Keratinocyte (primary cell): ENCODE data around the gene ZNF878. TPM values are rescaled to one million over a fixed set of nuclear protein-coding genes. Genes with fewer than 3 reads are reported as not detected.

Experiments used
- DNase-seq: peaks from one replicate; pipeline ENCODE4 v3.0.0-alpha.2; 2011; ENCODE audit warnings: low read depth, missing footprints, low spot score
- FAIRE-seq: peaks from 2 replicates; lab custom pipeline; 2011; peaks lifted over from hg19 to GRCh38; lab: Jason Lieb, UNC
- H2AFZ ChIP-seq: 2 replicates; pipeline ENCODE4 v1.6.0; 2012; ENCODE audit warnings: low read length, control low read depth, inconsistent platforms; ENCODE audit not compliant: control insufficient read depth
- H3K27ac ChIP-seq: 2 replicates; pipeline ENCODE4 v1.5.1; 2011; ENCODE audit warnings: low read length; ENCODE audit not compliant: control insufficient read depth, insufficient read depth
- H3K27me3 ChIP-seq: 3 replicates; pipeline ENCODE4 v1.6.0; 2011; ENCODE audit warnings: low read length; ENCODE audit not compliant: control insufficient read depth, insufficient read depth; ENCODE audit errors: extremely low read depth
- H3K36me3 ChIP-seq, 2 experiments: 2 replicates in 1 of 2; 3 replicates in 1 of 2; pipeline ENCODE4 v1.5.1; 2011; ENCODE audit warnings: low read length in 2 of 2, mild to moderate bottlenecking in 1 of 2; ENCODE audit not compliant: control insufficient read depth in 2 of 2, insufficient read depth in 2 of 2; ENCODE audit errors: extremely low read depth in 1 of 2
- H3K4me1 ChIP-seq: 3 replicates; pipeline ENCODE4 v1.5.1; 2011; ENCODE audit warnings: low read length; ENCODE audit not compliant: control insufficient read depth, insufficient read depth; ENCODE audit errors: extremely low read depth
- H3K4me2 ChIP-seq: 3 replicates; pipeline ENCODE4 v1.6.0; 2011; ENCODE audit warnings: low read depth, low read length; ENCODE audit not compliant: control insufficient read depth, insufficient read depth; ENCODE audit errors: extremely low read depth
- H3K4me3 ChIP-seq, 3 experiments: fragments of 200-600 bp in 1 of 3; sonication (generic) in 1 of 3; 2 replicates in 2 of 3; 3 replicates in 1 of 3; pipeline ENCODE4 v1.5.1; 2011 to 2016; ENCODE audit warnings: low read length in 3 of 3, mild to moderate bottlenecking in 3 of 3, control low read depth in 2 of 3, inconsistent platforms in 1 of 3, low read depth in 1 of 3, mixed read lengths in 1 of 3, mixed run types in 1 of 3, moderate library complexity in 1 of 3; ENCODE audit not compliant: control insufficient read depth in 2 of 3, insufficient read depth in 2 of 3; ENCODE audit errors: extremely low read depth in 1 of 3
- H3K79me2 ChIP-seq: 2 replicates; pipeline ENCODE4 v1.6.0; 2012; ENCODE audit warnings: low read length; ENCODE audit not compliant: control insufficient read depth, insufficient read depth
- H3K9ac ChIP-seq: 3 replicates; pipeline ENCODE4 v1.6.0; 2011; ENCODE audit warnings: low read length; ENCODE audit not compliant: control insufficient read depth, insufficient read depth; ENCODE audit errors: extremely low read depth
- H3K9me1 ChIP-seq: 3 replicates; pipeline ENCODE4 v1.6.0; 2011; ENCODE audit warnings: low read length; ENCODE audit not compliant: control insufficient read depth, insufficient read depth; ENCODE audit errors: extremely low read depth
- H3K9me3 ChIP-seq: 2 replicates; pipeline ENCODE4 v1.5.1; 2012; ENCODE audit warnings: low read depth, low read length; ENCODE audit not compliant: control insufficient read depth
- H4K20me1 ChIP-seq: 3 replicates; pipeline ENCODE4 v1.6.0; 2011; ENCODE audit warnings: low read length; ENCODE audit not compliant: control insufficient read depth, insufficient read depth; ENCODE audit errors: extremely low read depth
- EZH2 ChIP-seq: IDR thresholded peaks from one replicate; pipeline ENCODE4 v1.6.1; 2012; ENCODE audit warnings: inconsistent platforms, mild to moderate bottlenecking, low read length, moderate library complexity
- dilution Hi-C: fragments of 300-500 bp; cut with MboI; formaldehyde crosslinking; loops from one replicate; pipeline ENCODE4 v1.7.0; 2020; ENCODE audit warnings: low sequenced_read_pairs; ENCODE audit not compliant: extremely low pct_ligation_motif_present
- polyA plus RNA-seq, 5 experiments: library from polyadenylated mRNA; depleted of rRNA in 3 of 5; stranded (reverse) in 3 of 5; stranded (forward) in 1 of 5; unstranded in 1 of 5; fragments of >200 nt; gene quantifications; 1 replicate in 1 of 5; 2 replicates in 3 of 5; 3 replicates in 1 of 5; pipeline versions ENCODE4 v1.2.1 to v1.2.3, GENCODE V29; 2011 to 2012; ENCODE audit warnings: missing spikeins in 2 of 5, low read depth in 1 of 5, low replicate concordance in 1 of 5
- TF ChIP-seq, protein P1 (sequence below), 3 experiments: IDR thresholded peaks in 1 of 3; conservative IDR thresholded peaks in 1 of 3; optimal IDR thresholded peaks in 1 of 3; 2 replicates in 2 of 3; 3 replicates in 1 of 3; pipeline versions ENCODE3 to v1.5.1; 2011; ENCODE audit warnings: low read length in 3 of 3, mild to moderate bottlenecking in 3 of 3, moderate library complexity in 2 of 3, control low read depth in 1 of 3, inconsistent platforms in 1 of 3; ENCODE audit not compliant: insufficient read depth in 2 of 3; ENCODE audit errors: extremely low read depth in 1 of 3

Gene ZNF878
- polyA plus RNA-seq, 1 donor (not counting 4 experiments of a cell fraction or from before 2014, with no cell fraction given) = 0.29 TPM

DNA sequence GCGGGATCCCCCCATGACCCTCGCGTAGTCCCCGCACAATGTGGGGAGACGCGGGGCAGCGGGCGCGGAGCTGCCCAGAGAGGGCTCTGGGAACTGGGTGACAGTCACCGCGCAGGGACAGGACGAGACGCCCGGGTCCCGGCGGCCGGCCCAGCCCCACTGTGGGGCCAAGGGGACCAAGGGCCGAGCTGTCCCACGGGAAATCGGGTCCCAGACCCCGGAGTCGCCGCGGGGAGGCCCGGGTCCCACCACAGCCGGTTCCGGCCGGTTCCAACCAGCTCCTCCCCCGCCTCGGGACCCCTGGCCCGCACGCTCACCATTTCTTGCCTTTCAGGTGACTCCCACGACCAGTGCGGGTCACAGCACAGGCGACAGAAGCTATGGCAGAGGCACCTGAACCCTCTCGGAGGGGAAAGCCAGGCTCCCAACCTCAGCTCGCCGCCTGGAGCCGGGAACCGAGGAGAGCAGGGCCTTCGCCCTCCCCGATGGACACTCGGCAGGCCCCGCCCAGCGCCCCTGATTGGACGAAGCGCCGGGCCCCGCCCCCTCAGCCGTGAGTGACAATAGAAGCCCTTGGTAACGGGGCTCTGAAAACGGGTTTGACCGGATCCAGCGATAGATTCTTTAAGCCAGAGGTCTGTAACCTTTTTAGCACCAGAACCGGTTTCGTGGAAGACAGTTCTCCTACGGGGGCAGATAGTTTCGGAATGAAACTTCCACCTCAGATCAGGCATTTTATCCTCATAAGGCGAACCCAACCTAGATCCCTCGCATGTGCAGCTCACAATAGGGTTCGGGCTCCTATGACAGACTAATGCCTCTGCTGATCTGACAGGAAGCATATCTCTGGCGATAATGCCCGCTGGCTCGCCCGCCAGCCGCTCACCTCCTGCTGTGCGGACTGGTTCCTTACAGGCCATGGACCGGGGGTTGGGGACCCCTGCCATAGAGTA, 17.3 kb downstream of the ZNF878 start, which contains the start of gene ZNF433:
Gene ZNF433 (minus strand): TSS at position 460 of the 953 bp plus-strand sequence. CDS start 140 bp downstream, at position 320.
- Histone ChIP-seq H3K4me3 (peak within 1 kb of the TSS; percentile 85 to 93 (median 90)), H3K27ac (peak within 1 kb of the TSS; percentile 56), H3K36me3 (no peaks in the 10 kb centered on the region), H3K9me1 (no peaks in the 10 kb centered on the region), H3K9ac (peak within 1 kb of the TSS; percentile 84), H3K9me3 (no peaks in the 10 kb centered on the region), H3K27me3 (no peaks in the 10 kb centered on the region), H2AFZ (peak within 1 kb of the TSS; percentile 98), H3K4me2 (peak within 1 kb of the TSS; percentile 88), H4K20me1 (no peaks in the 10 kb centered on the region), H3K4me1 (peaks cover 4% of the 10 kb centered on the region), H3K79me2 (peaks cover 2% of the 10 kb centered on the region)
- no peak for TF ChIP-seq EZH2
- TF ChIP-seq, protein P1, sequence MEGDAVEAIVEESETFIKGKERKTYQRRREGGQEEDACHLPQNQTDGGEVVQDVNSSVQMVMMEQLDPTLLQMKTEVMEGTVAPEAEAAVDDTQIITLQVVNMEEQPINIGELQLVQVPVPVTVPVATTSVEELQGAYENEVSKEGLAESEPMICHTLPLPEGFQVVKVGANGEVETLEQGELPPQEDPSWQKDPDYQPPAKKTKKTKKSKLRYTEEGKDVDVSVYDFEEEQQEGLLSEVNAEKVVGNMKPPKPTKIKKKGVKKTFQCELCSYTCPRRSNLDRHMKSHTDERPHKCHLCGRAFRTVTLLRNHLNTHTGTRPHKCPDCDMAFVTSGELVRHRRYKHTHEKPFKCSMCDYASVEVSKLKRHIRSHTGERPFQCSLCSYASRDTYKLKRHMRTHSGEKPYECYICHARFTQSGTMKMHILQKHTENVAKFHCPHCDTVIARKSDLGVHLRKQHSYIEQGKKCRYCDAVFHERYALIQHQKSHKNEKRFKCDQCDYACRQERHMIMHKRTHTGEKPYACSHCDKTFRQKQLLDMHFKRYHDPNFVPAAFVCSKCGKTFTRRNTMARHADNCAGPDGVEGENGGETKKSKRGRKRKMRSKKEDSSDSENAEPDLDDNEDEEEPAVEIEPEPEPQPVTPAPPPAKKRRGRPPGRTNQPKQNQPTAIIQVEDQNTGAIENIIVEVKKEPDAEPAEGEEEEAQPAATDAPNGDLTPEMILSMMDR (optimal IDR thresholded peaks at IDR 0.05 in 1 of 3, IDR thresholded peaks at IDR 0.05 in 1 of 3, conservative IDR thresholded peaks at IDR 0.05 in 1 of 3; ENCODE audit: extremely low read depth in 1 of 3, insufficient read depth in 2 of 3, low read length in 3 of 3) = no peak
- DNase-seq = peak; percentile 28
- FAIRE-seq = peak; percentile 69
- dilution Hi-C loops = no loop called here

DNA sequence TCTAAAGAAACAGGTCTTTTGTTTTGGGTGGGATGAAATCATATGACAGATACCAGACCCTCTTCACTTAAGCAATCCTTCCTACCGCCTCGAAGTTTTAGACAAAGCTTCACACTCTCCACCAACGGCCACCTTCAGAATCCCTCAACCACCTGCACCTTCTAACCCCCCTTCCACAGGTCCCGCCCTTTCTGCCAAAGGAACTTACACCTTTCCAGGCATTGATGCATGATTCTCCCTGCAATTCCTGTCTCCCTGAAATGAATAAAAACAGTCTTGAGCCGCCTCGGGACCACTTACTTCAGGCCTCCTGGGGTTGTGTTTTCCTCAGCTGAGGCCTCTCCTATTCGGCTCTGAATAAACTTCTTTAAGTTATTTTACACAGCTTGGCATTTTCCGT, 18.1 kb downstream of the ZNF878 start:
- Histone ChIP-seq H3K27ac (no peak overlapping the region), H3K27me3 (no peaks in the 10 kb centered on the region), H3K9me3 (no peaks in the 10 kb centered on the region), H2AFZ (peak overlapping the region; percentile 98), H3K36me3 (no peaks in the 10 kb centered on the region), H3K9ac (peak overlapping the region; percentile 84), H3K4me1 (peaks cover 4% of the 10 kb centered on the region), H3K79me2 (peaks cover 2% of the 10 kb centered on the region), H3K9me1 (no peaks in the 10 kb centered on the region), H4K20me1 (no peaks in the 10 kb centered on the region), H3K4me3 (peak overlapping the region; percentile 85 to 93 (median 90)), H3K4me2 (peak overlapping the region; percentile 88)
- FAIRE-seq (no peak), DNase-seq (no peak)
- no peak for TF ChIP-seq EZH2
- TF ChIP-seq, protein P1 (optimal IDR thresholded peaks at IDR 0.05 in 1 of 3, IDR thresholded peaks at IDR 0.05 in 1 of 3, conservative IDR thresholded peaks at IDR 0.05 in 1 of 3; ENCODE audit: extremely low read depth in 1 of 3, insufficient read depth in 2 of 3, low read length in 3 of 3) = no peak
- dilution Hi-C loops = no loop called here
